PC-3 (cell line): ENCODE data around the gene TMEM138.

Experiments used
- EZH2 ChIP-seq: fragments of 300-600 bp; sonication (generic); IDR thresholded peaks from one replicate; pipeline ENCODE4 v1.6.1; 2017; ENCODE audit warnings: antibody characterized with exemption, mild to moderate bottlenecking, low read length; ENCODE audit not compliant: unreplicated experiment
- EZH2phosphoT487 ChIP-seq: fragments of 300-600 bp; sonication (generic); IDR thresholded peaks from 2 replicates; pipeline ENCODE4 v1.6.1; 2018; ENCODE audit warnings: mild to moderate bottlenecking, antibody characterized with exemption, low read length, borderline replicate concordance
- TF ChIP-seq, protein P1 (sequence below): fragments of 300-600 bp; sonication (generic); conservative IDR thresholded peaks from 2 replicates; pipeline ENCODE4 v1.5.1; 2017; ENCODE audit warnings: antibody characterized with exemption, low read depth, mild to moderate bottlenecking, low read length

DNA sequence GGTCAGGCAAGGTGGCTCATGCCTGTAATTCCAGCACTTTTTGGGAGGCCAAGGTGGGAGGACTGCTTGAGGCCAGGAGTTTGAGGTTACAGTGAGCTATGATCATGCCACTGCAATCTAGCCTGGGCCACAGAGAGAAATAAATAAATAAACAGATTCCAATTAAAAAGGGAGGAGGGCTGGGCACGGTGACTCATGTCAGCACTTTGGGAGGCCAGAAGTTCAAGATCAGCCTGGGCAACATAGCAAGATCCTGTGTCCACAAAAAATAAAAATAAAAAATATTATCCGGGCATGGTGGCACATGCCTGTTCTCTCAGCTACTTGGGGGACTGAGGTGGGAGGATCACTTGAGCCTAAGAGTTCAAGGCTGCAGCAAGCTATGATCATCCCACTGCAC, 8.0 kb upstream of the TMEM138 start:
- TF ChIP-seq, protein P1, sequence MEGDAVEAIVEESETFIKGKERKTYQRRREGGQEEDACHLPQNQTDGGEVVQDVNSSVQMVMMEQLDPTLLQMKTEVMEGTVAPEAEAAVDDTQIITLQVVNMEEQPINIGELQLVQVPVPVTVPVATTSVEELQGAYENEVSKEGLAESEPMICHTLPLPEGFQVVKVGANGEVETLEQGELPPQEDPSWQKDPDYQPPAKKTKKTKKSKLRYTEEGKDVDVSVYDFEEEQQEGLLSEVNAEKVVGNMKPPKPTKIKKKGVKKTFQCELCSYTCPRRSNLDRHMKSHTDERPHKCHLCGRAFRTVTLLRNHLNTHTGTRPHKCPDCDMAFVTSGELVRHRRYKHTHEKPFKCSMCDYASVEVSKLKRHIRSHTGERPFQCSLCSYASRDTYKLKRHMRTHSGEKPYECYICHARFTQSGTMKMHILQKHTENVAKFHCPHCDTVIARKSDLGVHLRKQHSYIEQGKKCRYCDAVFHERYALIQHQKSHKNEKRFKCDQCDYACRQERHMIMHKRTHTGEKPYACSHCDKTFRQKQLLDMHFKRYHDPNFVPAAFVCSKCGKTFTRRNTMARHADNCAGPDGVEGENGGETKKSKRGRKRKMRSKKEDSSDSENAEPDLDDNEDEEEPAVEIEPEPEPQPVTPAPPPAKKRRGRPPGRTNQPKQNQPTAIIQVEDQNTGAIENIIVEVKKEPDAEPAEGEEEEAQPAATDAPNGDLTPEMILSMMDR, result no peak
- TF ChIP-seq EZH2phosphoT487 (no peak), EZH2 (no peak)
